ENCODE measurements around the gene DAG1. TPM values are rescaled to one million over a fixed set of nuclear protein-coding genes. Genes with fewer than 3 reads are reported as not detected.

The DAG1 gene
- total RNA-seq, 2 donors from 2014 or later, result 90.8 to 92.8 TPM

GRCh38 chr3:49533786-49534519 lies 63.9 kb downstream of the DAG1 start:
- intact Hi-C loops (cut with DNase I), result no loop called here
- DNase-seq (ENCODE audit: low spot score), result no peak

GRCh38 chr3:49534581-49535441 lies 64.7 kb downstream of the DAG1 start:
- DNase-seq (ENCODE audit: low spot score), result no peak
- intact Hi-C loops (cut with DNase I), result loop anchor here in 1 of 2 donors (5.0 kb wide), 1 partner anchor 137 kb away; the partner anchor contains the start of gene APEH

- no peak for DNase-seq (ENCODE audit: low spot score)
- intact Hi-C loops (cut with DNase I), result loop anchor here in 1 of 2 donors (5.0 kb wide), 1 partner anchor 136 kb away; the partner anchor contains the start of gene APEH
These were observed 66.2 kb downstream of the DAG1 start for GRCh38 chr3:49535971-49536874.

- intact Hi-C loops (cut with DNase I), result loop anchor here in 1 of 2 donors (5.0 kb wide), 1 partner anchor 135 kb away; the partner anchor contains the start of gene APEH
- no peak for DNase-seq (ENCODE audit: low spot score)
These were observed 66.9 kb downstream of the DAG1 start for GRCh38 chr3:49536875-49537533.

GRCh38 chr3:49539659-49540560 lies 69.8 kb downstream of the DAG1 start:
- intact Hi-C loops (cut with DNase I), result loop anchor here (2.0 to 5.0 kb wide), 3 partner anchors 131 to 142 kb away; partner anchors contain the start of gene APEH (in 1 of the 2)
- peak; percentile 98 for DNase-seq (ENCODE audit: low spot score)

GRCh38 chr3:49552087-49552486 lies 82.0 kb downstream of the DAG1 start:
- DNase-seq (ENCODE audit: low spot score), result peak; percentile 31
- intact Hi-C loops (cut with DNase I), result no loop called here

GRCh38 chr3:49553324-49553691 lies 83.2 kb downstream of the DAG1 start:
- intact Hi-C loops (cut with DNase I), result no loop called here

GRCh38 chr3:49553692-49554632 lies 83.9 kb downstream of the DAG1 start, which contains the start of gene BSN:
Gene BSN (plus strand): TSS chr3:49554477. CDS start chr3:49554603, 126 bp downstream.
- intact Hi-C loops (cut with DNase I), result no loop called here
- DNase-seq (ENCODE audit: low spot score), result peak; percentile 97

More at GRCh38 chr3:49553324-49553691, 83.2 kb downstream of the DAG1 start:
- DNase-seq (ENCODE audit: low spot score), result no peak

- peak; percentile 86 for DNase-seq (ENCODE audit: low spot score)
- intact Hi-C loops (cut with DNase I), result loop anchor here in 1 of 2 donors (5.0 kb wide), 1 partner anchor 108 kb away; no protein-coding TSS in a partner anchor
These were observed 84.7 kb downstream of the DAG1 start for GRCh38 chr3:49554633-49555265.

GRCh38 chr3:49556500-49557275 lies 86.6 kb downstream of the DAG1 start:
- intact Hi-C loops (cut with DNase I), result loop anchor here in 1 of 2 donors (5.0 kb wide), 1 partner anchor 106 kb away; no protein-coding TSS in a partner anchor
- DNase-seq (ENCODE audit: low spot score), result no peak

- intact Hi-C loops (cut with DNase I), result no loop called here
- no peak for DNase-seq (ENCODE audit: low spot score)
These were observed 93.0 kb downstream of the DAG1 start for GRCh38 chr3:49563040-49563578.

- intact Hi-C loops (cut with DNase I), result no loop called here
- DNase-seq (ENCODE audit: low spot score), result no peak
These were observed 93.7 kb downstream of the DAG1 start for GRCh38 chr3:49563766-49564165.

- intact Hi-C loops (cut with DNase I), result no loop called here
- DNase-seq (ENCODE audit: low spot score), result no peak
These were observed 96.2 kb downstream of the DAG1 start for GRCh38 chr3:49566312-49566711.

- intact Hi-C loops (cut with DNase I), result no loop called here
- no peak for DNase-seq (ENCODE audit: low spot score)
These were observed 97.3 kb downstream of the DAG1 start for GRCh38 chr3:49567406-49567805.

- DNase-seq (ENCODE audit: low spot score), result no peak
- intact Hi-C loops (cut with DNase I), result no loop called here
These were observed 98.9 kb downstream of the DAG1 start for GRCh38 chr3:49568965-49569364.
